Measurements from ENCODE around the gene LINC01488.
A peak's percentile ranks its signal among the peaks of the same experiment; 100 is the strongest.

Gene LINC01488

GRCh38 chr11:69481393-69481844, at the start of gene LINC01488:
Gene LINC01488, plus strand, starts transcription at chr11:69481663.
- DNase-seq, result no peak

- DNase-seq, result no peak
Measured at GRCh38 chr11:69431893-69432738, 49.3 kb upstream of the LINC01488 start.

- DNase-seq, result no peak
Measured at GRCh38 chr11:69433741-69434140, 47.7 kb upstream of the LINC01488 start.

GRCh38 chr11:69434471-69434931, 47.0 kb upstream of the LINC01488 start:
- no peak for DNase-seq

- no peak for DNase-seq
Measured at GRCh38 chr11:69435161-69435986, 46.1 kb upstream of the LINC01488 start.

GRCh38 chr11:69436041-69436982, 45.2 kb upstream of the LINC01488 start:
- no peak for DNase-seq

GRCh38 chr11:69437001-69437875, 44.2 kb upstream of the LINC01488 start:
- no peak for DNase-seq

GRCh38 chr11:69437876-69438205, 43.6 kb upstream of the LINC01488 start:
- no peak for DNase-seq

GRCh38 chr11:69438286-69438920, 43.1 kb upstream of the LINC01488 start:
- DNase-seq, result no peak

- DNase-seq, result no peak
Measured at GRCh38 chr11:69439127-69439526, 42.3 kb upstream of the LINC01488 start.

GRCh38 chr11:69439651-69440464, 41.6 kb upstream of the LINC01488 start:
- DNase-seq, result no peak

GRCh38 chr11:69440876-69441275, 40.6 kb upstream of the LINC01488 start:
- no peak for DNase-seq

GRCh38 chr11:69442012-69442806, 39.3 kb upstream of the LINC01488 start:
- DNase-seq, result no peak

GRCh38 chr11:69442807-69443137, 38.7 kb upstream of the LINC01488 start:
- DNase-seq, result no peak

- DNase-seq, result peak; percentile 85
Measured at GRCh38 chr11:69443138-69443967, 38.1 kb upstream of the LINC01488 start.

- no peak for DNase-seq
Measured at GRCh38 chr11:69443968-69444364, 37.5 kb upstream of the LINC01488 start.

- no peak for DNase-seq
Measured at GRCh38 chr11:69444381-69445130, 36.9 kb upstream of the LINC01488 start.

- DNase-seq, result no peak
Measured at GRCh38 chr11:69445131-69445470, 36.4 kb upstream of the LINC01488 start.

Data from activated CD4-positive, alpha-beta T cell treated with anti-CD3 and anti-CD28 coated beads, Interleukin-10, Interleukin-2, amounts not matched to agents 100 ng/mL and 50 ng/mL, durations not matched to agents 16 hours and 8 hours (primary cell).